GM12891 (cell line): ENCODE data around the gene FAM229B.
"Not testable (repeated sequence)": the region's sequence is repeated elsewhere in the genome, so short reads cannot be mapped to it uniquely, and the experiment has no call there.

ENCODE experiments used
- DNase-seq: peaks from one replicate; pipeline ENCODE4 v3.0.0; 2011; ENCODE audit warnings: low spot score; ENCODE audit not compliant: insufficient read length
- FAIRE-seq: peaks from 2 replicates; lab custom pipeline; 2011; peaks lifted over from hg19 to GRCh38; lab: Jason Lieb, UNC
- PAX5 ChIP-seq: IDR thresholded peaks from 2 replicates; pipeline ENCODE4 v1.6.1; 2011; ENCODE audit warnings: low read length, moderate library complexity, mild to moderate bottlenecking; ENCODE audit not compliant: insufficient read depth, severe bottlenecking
- POLR2A ChIP-seq: IDR thresholded peaks from 2 replicates; pipeline ENCODE4 v1.6.1; 2011; ENCODE audit warnings: low read depth, low read length, control low read depth
- POLR2AphosphoS5 ChIP-seq: IDR thresholded peaks from 2 replicates; pipeline ENCODE4 v1.6.1; 2011; ENCODE audit warnings: low read depth, low read length, control low read depth
- POU2F2 ChIP-seq: IDR thresholded peaks from 2 replicates; pipeline ENCODE4 v1.6.1; 2011; ENCODE audit warnings: low read depth, mild to moderate bottlenecking, control low read depth, low read length, moderate library complexity
- SPI1 ChIP-seq: IDR thresholded peaks from 2 replicates; pipeline ENCODE4 v1.6.1; 2011; ENCODE audit warnings: low read depth, low read length, control low read depth
- TAF1 ChIP-seq: IDR thresholded peaks from 2 replicates; pipeline ENCODE4 v1.6.1; 2011; ENCODE audit warnings: low read depth, low read length, control low read depth

FAM229B gene

GRCh38 chr6:112062966-112063365, 24.4 kb upstream of the FAM229B start:
- no peak for FAIRE-seq
- DNase-seq: no peak
- TF ChIP-seq POU2F2: no peak

DNA sequence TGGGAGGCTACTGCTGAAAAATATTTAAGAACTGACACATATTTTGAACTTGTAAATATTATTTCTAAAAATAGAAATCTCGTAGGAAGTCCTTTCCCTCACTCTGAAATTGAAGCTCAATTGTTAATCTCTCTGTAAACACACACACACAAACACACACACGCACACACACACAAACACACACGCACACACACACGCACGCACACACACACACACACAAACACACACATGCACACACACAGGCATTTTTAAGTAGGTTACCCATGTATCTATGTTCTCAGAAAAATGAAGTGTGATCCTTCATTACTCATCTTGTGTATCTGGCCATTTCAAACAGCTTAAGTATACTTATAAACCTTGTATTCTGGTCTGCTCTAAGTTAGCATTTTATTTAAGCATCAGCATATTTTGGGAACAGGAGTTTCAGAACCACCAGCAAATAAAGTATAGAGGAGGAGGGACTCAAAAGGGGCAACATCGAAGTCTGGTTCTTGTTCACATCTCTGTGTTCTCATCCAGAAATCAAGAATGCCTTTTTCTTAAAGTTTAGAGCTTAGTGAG, 21.9 kb upstream of the FAM229B start:
- DNase-seq (no peak), FAIRE-seq (no peak)
- TF ChIP-seq PAX5 (no peak), POU2F2 (no peak), SPI1 (no peak), POLR2A (no peak), TAF1 (no peak), POLR2AphosphoS5 (no peak)

GRCh38 chr6:112066606-112067005, 20.8 kb upstream of the FAM229B start:
- TF ChIP-seq POLR2AphosphoS5 (no peak), TAF1 (no peak), SPI1 (no peak), PAX5 (no peak), POLR2A (no peak), POU2F2 (no peak)
- DNase-seq: no peak
- no peak for FAIRE-seq

DNA sequence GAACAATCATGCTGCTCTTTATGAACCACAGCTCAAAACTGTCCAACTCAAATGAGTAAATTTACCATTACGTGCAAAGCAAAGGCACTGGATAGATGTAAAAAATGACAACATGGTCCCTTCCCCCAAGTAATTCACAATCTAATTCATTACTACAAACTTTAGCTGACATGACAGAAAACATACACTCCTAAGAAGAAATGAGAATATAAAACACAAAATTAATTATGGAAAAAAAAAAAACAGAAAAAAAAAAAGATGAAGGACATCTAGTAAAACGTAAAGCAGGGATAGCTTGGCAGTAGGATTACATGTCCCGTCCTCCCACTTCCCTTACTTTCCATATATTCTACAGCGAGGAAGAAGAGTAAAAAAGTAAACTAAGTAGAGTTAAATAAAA, 5.8 kb upstream of the FAM229B start:
- TF ChIP-seq PAX5: no peak
- no peak for TF ChIP-seq SPI1
- TF ChIP-seq POU2F2: no peak
- TF ChIP-seq POLR2AphosphoS5: no peak
- no peak for TF ChIP-seq POLR2A
- TF ChIP-seq TAF1: no peak
- DNase-seq: no peak
- FAIRE-seq: no peak

DNA sequence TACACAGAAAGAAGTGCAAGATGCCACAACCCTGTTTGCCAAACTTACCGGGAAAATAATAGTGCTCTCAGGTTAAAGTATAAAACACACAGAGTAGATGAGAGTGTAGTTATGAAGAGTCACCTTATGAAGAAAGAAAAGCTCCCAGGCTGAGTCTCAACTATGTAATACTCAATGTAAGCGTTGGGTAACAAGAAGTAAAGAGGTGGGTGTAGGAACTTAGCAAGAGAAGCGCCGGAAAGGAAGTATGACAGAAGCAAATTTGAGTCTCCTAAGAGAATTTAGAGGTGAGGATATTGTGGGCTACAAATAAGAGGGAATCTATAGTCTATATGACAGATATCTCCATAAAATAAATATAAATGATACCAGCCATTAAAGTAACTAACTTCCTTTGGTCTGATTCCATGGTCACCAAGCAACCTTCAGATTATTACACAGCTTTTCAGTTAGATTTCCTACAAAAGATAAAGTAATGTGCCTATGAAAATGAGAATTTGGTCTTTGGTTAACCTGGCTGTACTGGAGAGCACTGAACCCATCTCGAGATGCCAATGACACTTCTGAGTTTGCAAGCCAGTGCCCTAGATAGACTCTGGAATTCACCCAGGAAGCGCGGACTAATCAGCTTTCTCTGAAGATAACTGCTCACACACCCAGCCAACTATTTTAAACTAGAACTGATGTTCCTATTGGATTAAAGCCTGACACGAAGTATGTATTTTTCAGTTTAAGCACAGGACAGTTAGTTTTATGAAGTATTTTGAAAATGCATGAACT, 1.9 kb upstream of the FAM229B start:
- FAIRE-seq: no peak
- TF ChIP-seq POLR2AphosphoS5 (no peak), SPI1 (no peak), POLR2A (no peak), POU2F2 (no peak), TAF1 (no peak), PAX5 (no peak)
- no peak for DNase-seq

- DNase-seq (no peak), FAIRE-seq (no peak)
- TF ChIP-seq SPI1 (no peak), PAX5 (no peak), POLR2AphosphoS5 (no peak), POLR2A (no peak), POU2F2 (no peak), TAF1 (no peak)
These were observed 651 bp upstream of the FAM229B start for GRCh38 chr6:112086744-112087135.

DNA sequence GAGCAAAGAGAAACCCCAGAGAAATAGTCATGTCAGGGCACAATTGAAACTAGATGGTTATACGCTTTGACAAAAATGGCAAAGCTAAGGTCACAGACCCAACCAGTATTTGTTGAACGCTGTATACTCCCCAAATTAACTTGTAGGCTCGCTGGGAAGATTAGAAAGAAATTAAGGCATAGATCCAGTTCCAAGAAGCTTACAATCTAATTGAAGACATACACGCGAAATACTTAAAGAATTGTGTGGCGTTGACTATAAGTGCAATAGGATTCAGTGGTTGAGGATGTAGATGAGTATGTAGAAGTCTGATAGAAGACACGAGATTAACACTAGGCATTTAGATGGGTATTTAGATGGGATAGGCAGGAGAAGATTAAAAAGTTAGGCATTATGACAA, 525 bp downstream of the FAM229B start:
- no peak for TF ChIP-seq POLR2A
- DNase-seq (no peak), FAIRE-seq (no peak)

GRCh38 chr6:112096901-112097300, 9.5 kb downstream of the FAM229B start:
- TF ChIP-seq TAF1: no peak
- no peak for TF ChIP-seq POLR2A
- no peak for TF ChIP-seq PAX5
- TF ChIP-seq SPI1: no peak
- TF ChIP-seq POU2F2: no peak
- no peak for DNase-seq
- no peak for FAIRE-seq

DNA sequence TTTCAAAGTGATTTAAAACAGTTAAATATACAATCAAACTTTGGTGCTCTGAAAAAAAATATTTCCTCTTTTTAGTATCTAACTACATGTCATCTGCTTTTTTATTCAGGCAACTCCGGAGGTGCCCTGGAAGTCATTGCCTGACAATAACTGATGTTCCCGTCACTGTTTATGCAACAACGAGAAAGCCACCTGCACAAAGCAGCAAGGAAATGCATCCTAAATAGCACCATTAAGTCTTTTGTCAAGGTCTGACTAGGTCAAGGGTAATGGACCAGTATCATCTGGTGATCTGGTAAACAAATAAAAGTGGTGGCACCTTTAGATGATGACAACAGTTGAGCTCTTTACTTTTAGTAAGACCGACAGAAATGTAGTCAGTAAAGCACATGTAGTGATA, 13.2 kb downstream of the FAM229B start:
- FAIRE-seq: no peak
- DNase-seq: no peak
- TF ChIP-seq PAX5: no peak
- no peak for TF ChIP-seq TAF1
- no peak for TF ChIP-seq POLR2AphosphoS5
- no peak for TF ChIP-seq POLR2A
- no peak for TF ChIP-seq SPI1
- TF ChIP-seq POU2F2: no peak

- DNase-seq, FAIRE-seq: not testable (repeated sequence)
These were observed 18.6 kb downstream of the FAM229B start for GRCh38 chr6:112106026-112106425.

- DNase-seq (no peak), FAIRE-seq (no peak)
- TF ChIP-seq PAX5: no peak
- TF ChIP-seq TAF1: no peak
- TF ChIP-seq POLR2AphosphoS5: no peak
- TF ChIP-seq SPI1: no peak
- TF ChIP-seq POU2F2: no peak
- TF ChIP-seq POLR2A: no peak
These were observed 19.2 kb downstream of the FAM229B start for GRCh38 chr6:112106562-112106961.
